HG02610 (cell line): ENCODE measurements around the gene RNF115.
"Not testable (repeated sequence)": the region's sequence is repeated elsewhere in the genome, so short reads cannot be mapped to it uniquely, and the experiment has no call there.

Experiments used
- ATAC-seq: cut with Tn5 transposase; IDR thresholded peaks from one replicate; pipeline ENCODE4 v1.9.1; 2021; ENCODE audit warnings: mild to moderate bottlenecking, moderate library complexity; ENCODE audit not compliant: unreplicated experiment

Gene RNF115

GRCh38 chr1:145782272-145783099 lies 41.4 kb downstream of the RNF115 start:
- no peak for ATAC-seq

GRCh38 chr1:145778146-145778540 lies 45.8 kb downstream of the RNF115 start:
- ATAC-seq: no peak

- no peak for ATAC-seq
These were observed 46.3 kb downstream of the RNF115 start for GRCh38 chr1:145777357-145778145.

GRCh38 chr1:145773423-145773822 lies 50.5 kb downstream of the RNF115 start:
- ATAC-seq: no peak

GRCh38 chr1:145771056-145771455 lies 52.8 kb downstream of the RNF115 start:
- ATAC-seq: no peak

GRCh38 chr1:145768004-145768403 lies 55.9 kb downstream of the RNF115 start:
- ATAC-seq: not testable (repeated sequence)

- not testable (repeated sequence) for ATAC-seq
These were observed 57.0 kb downstream of the RNF115 start for GRCh38 chr1:145766926-145767325.

- not testable (repeated sequence) for ATAC-seq
These were observed 58.1 kb downstream of the RNF115 start for GRCh38 chr1:145765585-145766360.

GRCh38 chr1:145765127-145765526 lies 58.8 kb downstream of the RNF115 start:
- not testable (repeated sequence) for ATAC-seq

- not testable (repeated sequence) for ATAC-seq
These were observed 59.5 kb downstream of the RNF115 start for GRCh38 chr1:145764231-145764940.

GRCh38 chr1:145762001-145762400 lies 61.9 kb downstream of the RNF115 start:
- not testable (repeated sequence) for ATAC-seq

- not testable (repeated sequence) for ATAC-seq
These were observed 62.4 kb downstream of the RNF115 start for GRCh38 chr1:145761498-145761897.

- not testable (repeated sequence) for ATAC-seq
These were observed 63.4 kb downstream of the RNF115 start for GRCh38 chr1:145760395-145760949.

- ATAC-seq: no peak
These were observed 64.2 kb downstream of the RNF115 start for GRCh38 chr1:145759721-145760120.

- ATAC-seq: no peak
These were observed 65.3 kb downstream of the RNF115 start for GRCh38 chr1:145758575-145758974.

- no peak for ATAC-seq
These were observed 65.8 kb downstream of the RNF115 start for GRCh38 chr1:145758116-145758515.

- ATAC-seq: no peak
These were observed 66.5 kb downstream of the RNF115 start for GRCh38 chr1:145757420-145757819.

GRCh38 chr1:145751491-145752037 lies 72.3 kb downstream of the RNF115 start:
- ATAC-seq: no peak

- ATAC-seq: no peak
These were observed 73.5 kb downstream of the RNF115 start for GRCh38 chr1:145750426-145750825.
